HCT116 (cell line): ENCODE data around the gene CCDC191.

Experiments
- CEBPB ChIP-seq: IDR thresholded peaks from 2 replicates; pipeline ENCODE4 v1.6.1; 2012; ENCODE audit warnings: low read depth
- CTCF ChIP-seq, 3 experiments: fragments of 200-600 bp in 1 of 3; sonication (generic) in 1 of 3; IDR thresholded peaks in 2 of 3; conservative IDR thresholded peaks in 1 of 3; 2 replicates each; pipeline ENCODE4 v1.5.1; 2012 to 2017; ENCODE audit warnings: low read depth in 2 of 3, low read length in 2 of 3, antibody characterized with exemption in 1 of 3, borderline replicate concordance in 1 of 3, control low read depth in 1 of 3, mild to moderate bottlenecking in 1 of 3, mixed read lengths in 1 of 3, mixed run types in 1 of 3, moderate library complexity in 1 of 3; ENCODE audit not compliant: insufficient read depth in 1 of 3
- EGR1 ChIP-seq: IDR thresholded peaks from 2 replicates; pipeline ENCODE4 v1.6.1; 2012; ENCODE audit warnings: low read depth
- EZH2 ChIP-seq: fragments of 200-600 bp; sonication (generic); IDR thresholded peaks from 2 replicates; pipeline ENCODE4 v1.6.1; 2017; ENCODE audit warnings: antibody characterized with exemption, mixed run types
- RAD21 ChIP-seq: IDR thresholded peaks from 2 replicates; pipeline ENCODE4 v1.6.1; 2012; ENCODE audit warnings: low read depth, mild to moderate bottlenecking
- SRF ChIP-seq: IDR thresholded peaks from 2 replicates; pipeline ENCODE4 v1.6.1; 2012; ENCODE audit warnings: low read depth

GRCh38 chr3:114057011-114057347 is 653 bp upstream of the CCDC191 start:
- TF ChIP-seq EZH2 = no peak
- no peak for TF ChIP-seq CTCF (IDR thresholded peaks at IDR 0.05 in 2 of 3, conservative IDR thresholded peaks at IDR 0.05 in 1 of 3; ENCODE audit: borderline replicate concordance in 1 of 3, insufficient read depth in 1 of 3, low read depth in 2 of 3, low read length in 2 of 3)
- TF ChIP-seq EGR1 = no peak
- TF ChIP-seq RAD21 = no peak
- TF ChIP-seq CEBPB = no peak
- no peak for TF ChIP-seq SRF
